Bronchial epithelial cell (primary cell): ENCODE data around the gene ZFP36. TPM values are rescaled to one million over a fixed set of nuclear protein-coding genes. Genes with fewer than 3 reads are reported as not detected.
"Not testable (repeated sequence)": the region's sequence is repeated elsewhere in the genome, so short reads cannot be mapped to it uniquely, and the experiment has no call there.

Source experiments
- DNase-seq: peaks from one replicate; pipeline ENCODE4 v3.0.0-alpha.2; 2010; ENCODE audit warnings: low read depth
- FAIRE-seq: peaks from 2 replicates; lab custom pipeline; 2011; peaks lifted over from hg19 to GRCh38; lab: Jason Lieb, UNC
- H3K27me3 ChIP-seq: 2 replicates; pipeline ENCODE4 v1.5.1; 2011; ENCODE audit warnings: low read length; ENCODE audit not compliant: control insufficient read depth, insufficient read depth
- H3K36me3 ChIP-seq: 2 replicates; pipeline ENCODE4 v1.5.1; 2011; ENCODE audit warnings: low read length; ENCODE audit not compliant: control insufficient read depth, insufficient read depth
- H3K4me3 ChIP-seq: 2 replicates; pipeline ENCODE4 v1.5.1; 2011; ENCODE audit warnings: mild to moderate bottlenecking, low read depth, low read length, control low read depth
- CTCF ChIP-seq: IDR thresholded peaks from 2 replicates; pipeline ENCODE4 v1.5.1; 2011; ENCODE audit warnings: mild to moderate bottlenecking, moderate library complexity, low read length, control low read depth, inconsistent platforms; ENCODE audit not compliant: insufficient read depth, severe bottlenecking
- total RNA-seq: library from RNA; depleted of rRNA; stranded (reverse); fragments of >200 nt; gene quantifications from 2 replicates; pipeline ENCODE4 v1.2.1, GENCODE V29; 2014

Gene ZFP36
- total RNA-seq, 1 donor from 2014 or later: 3.4 TPM

GRCh38 chr19:39375929-39376328 is 30.7 kb upstream of the ZFP36 start:
- Histone ChIP-seq H3K4me3 (no peak overlapping the region), H3K36me3 (peaks cover 42% of the 10 kb centered on the region), H3K27me3 (no peaks in the 10 kb centered on the region)
- FAIRE-seq: no peak
- no peak for DNase-seq
- no peak for TF ChIP-seq CTCF

DNA sequence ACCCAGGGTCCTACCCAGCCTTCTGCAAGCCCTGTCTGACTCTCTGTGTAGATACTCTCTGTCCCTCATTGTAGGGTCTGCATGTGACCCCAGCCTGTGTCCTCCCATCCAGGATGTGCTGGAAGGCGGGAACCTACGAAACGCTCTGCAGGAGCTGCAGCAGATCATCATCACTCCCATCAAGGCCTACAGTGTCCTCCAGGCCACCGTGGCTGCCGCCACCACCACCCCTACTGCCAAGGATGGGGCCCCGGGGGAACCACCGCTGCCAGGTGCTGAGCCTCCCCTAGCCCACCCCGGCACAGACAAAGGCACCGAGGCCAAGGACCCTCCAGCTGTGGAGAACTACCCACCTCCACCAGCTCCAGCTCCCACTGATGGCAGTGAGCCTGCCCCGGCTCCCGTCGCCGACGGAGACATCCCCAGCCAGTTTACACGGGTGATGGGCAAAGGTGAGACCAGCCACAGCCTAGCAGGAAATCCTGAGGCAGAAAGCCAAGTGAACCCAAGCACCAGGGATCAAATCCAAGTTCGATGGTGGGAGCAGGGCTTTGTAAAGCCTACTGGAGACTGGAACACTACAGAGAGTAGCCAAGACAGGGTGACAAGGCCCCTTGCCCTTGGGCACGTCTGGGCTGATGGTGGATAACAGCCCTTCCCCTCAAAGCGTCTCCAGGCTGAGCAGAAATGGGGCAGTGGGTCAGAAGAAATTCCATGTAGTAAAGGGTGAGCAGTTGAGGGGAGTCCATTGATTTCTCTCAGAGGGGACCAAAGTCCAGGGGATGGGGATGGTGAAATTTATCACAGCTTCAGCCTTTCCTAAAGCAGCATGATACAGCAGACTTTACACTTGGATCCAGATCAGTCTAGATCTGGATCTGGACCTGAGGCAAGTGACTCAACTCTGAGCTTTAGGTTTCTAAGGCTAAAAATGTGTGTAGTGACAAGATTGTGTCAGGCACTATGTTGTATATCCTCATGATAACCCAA is 29.0 kb upstream of the ZFP36 start:
- peaks cover 42% of the 10 kb centered on the region for H3K36me3 ChIP-seq
- FAIRE-seq (no peak), DNase-seq (no peak)
- H3K27me3 ChIP-seq: no peaks in the 10 kb centered on the region
- no peak overlapping the region for H3K4me3 ChIP-seq
- TF ChIP-seq CTCF: no peak

- H3K36me3 ChIP-seq: peaks cover 50% of the 10 kb centered on the region
- not testable (repeated sequence) for H3K4me3 ChIP-seq, FAIRE-seq, DNase-seq, H3K27me3 ChIP-seq
Observed at GRCh38 chr19:39379366-39379765, 27.3 kb upstream of the ZFP36 start.

GRCh38 chr19:39379865-39380396 is 26.7 kb upstream of the ZFP36 start:
- Histone ChIP-seq H3K27me3 (no peaks in the 10 kb centered on the region), H3K4me3 (no peak overlapping the region), H3K36me3 (peaks cover 49% of the 10 kb centered on the region)
- FAIRE-seq: no peak
- no peak for DNase-seq
- TF ChIP-seq CTCF: no peak

DNA sequence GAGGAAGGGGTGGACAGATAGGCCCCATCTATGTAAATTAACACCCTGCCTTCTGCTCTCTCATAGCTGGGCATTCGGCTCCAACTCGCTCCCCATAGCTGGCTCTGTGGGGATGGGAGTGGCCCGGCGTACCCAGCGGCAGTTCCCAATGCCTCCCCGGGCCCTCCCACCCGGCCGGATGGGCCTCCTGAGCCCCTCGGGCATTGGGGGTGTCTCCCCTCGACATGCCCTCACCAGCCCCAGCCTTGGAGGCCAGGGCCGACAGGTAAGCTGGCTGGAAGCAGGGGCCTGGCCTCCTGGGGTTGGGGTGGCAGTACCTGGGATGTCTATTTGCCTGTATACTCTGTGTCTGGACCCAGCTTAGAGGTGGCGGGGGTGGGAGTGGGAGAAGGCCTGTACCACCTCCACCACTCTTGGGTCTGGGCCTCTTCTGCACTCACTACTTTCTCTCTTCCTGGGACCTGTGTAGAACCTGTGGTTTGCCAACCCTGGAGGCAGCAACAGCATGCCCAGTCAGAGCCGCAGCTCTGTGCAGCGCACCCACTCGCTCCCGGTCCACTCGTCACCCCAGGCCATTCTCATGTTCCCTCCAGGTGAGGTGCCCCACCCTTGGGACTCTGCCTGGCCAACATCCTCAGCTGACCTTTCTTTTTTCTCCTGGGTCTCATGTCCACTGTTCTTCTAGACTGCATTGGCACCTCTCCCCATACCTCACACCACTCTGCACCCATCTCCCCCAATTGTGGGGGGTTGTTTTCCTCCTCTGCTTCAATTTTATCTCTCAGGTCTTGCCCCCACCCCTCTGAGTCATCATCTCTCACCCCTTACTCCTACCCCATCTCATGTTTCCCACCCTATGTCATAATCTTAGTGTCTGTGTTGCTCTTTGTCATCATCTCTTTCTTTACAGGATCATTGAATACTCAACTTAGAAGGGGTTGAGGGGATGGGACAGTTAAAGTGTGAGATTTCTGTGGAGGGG is 25.8 kb upstream of the ZFP36 start:
- DNase-seq (no peak), FAIRE-seq (no peak)
- no peak overlapping the region for H3K4me3 ChIP-seq
- peaks cover 49% of the 10 kb centered on the region for H3K36me3 ChIP-seq
- TF ChIP-seq CTCF: no peak
- H3K27me3 ChIP-seq: no peaks in the 10 kb centered on the region
